Calu3 (cell line): Measurements from ENCODE around the gene DLST. TPM values are rescaled to one million over a fixed set of nuclear protein-coding genes. Genes with fewer than 3 reads are reported as not detected.

Source experiments
- BruUV-seq: library from RNA; stranded (reverse); fragments of 400-500 nt; replicated peaks from 2 replicates; lab custom pipeline; 2021; lab: Mats Ljungman, UMichigan
- CTCF ChIA-PET: fragments of 300-600 bp; sonication (Branson Sonifier 250); formaldehyde crosslinking; loops from one replicate; lab custom pipeline; 2022; ENCODE audit warnings: antibody characterized with exemption; lab: Charles Lee
- DNase-seq: peaks from one replicate; pipeline ENCODE4 v3.0.0; 2022
- H3K27ac Mint-ChIP-seq: one replicate; pipeline ENCODE4 v1.8.0; 2022; ENCODE audit warnings: mixed read lengths; ENCODE audit not compliant: unreplicated experiment
- H3K27me3 Mint-ChIP-seq: one replicate; pipeline ENCODE4 v1.8.0; 2022; ENCODE audit warnings: mixed read lengths; ENCODE audit not compliant: unreplicated experiment
- H3K36me3 Mint-ChIP-seq: one replicate; pipeline ENCODE4 v1.8.0; 2022; ENCODE audit warnings: mild to moderate bottlenecking, moderate library complexity, mixed read lengths; ENCODE audit not compliant: insufficient read depth, unreplicated experiment
- H3K4me1 Mint-ChIP-seq: one replicate; pipeline ENCODE4 v1.8.0; 2022; ENCODE audit warnings: mild to moderate bottlenecking, low read depth, mixed read lengths; ENCODE audit not compliant: unreplicated experiment
- H3K4me3 Mint-ChIP-seq: one replicate; pipeline ENCODE4 v1.8.0; 2022; ENCODE audit warnings: mild to moderate bottlenecking, low read depth, moderate library complexity, mixed read lengths; ENCODE audit not compliant: unreplicated experiment
- H3K9me3 Mint-ChIP-seq: one replicate; pipeline ENCODE4 v1.8.0; 2022; ENCODE audit warnings: low read depth, mixed read lengths; ENCODE audit not compliant: unreplicated experiment
- intact Hi-C: fragments of 100-400 bp; cut with micrococcal nuclease; formaldehyde crosslinking; loops from one replicate; pipeline ENCODE4 v1.10.0; 2022; ENCODE audit not compliant: unreplicated experiment
- total RNA-seq: library from RNA; stranded (reverse); gene quantifications from 2 replicates; pipeline ENCODE4 v1.2.3, GENCODE V29; 2022
- TF ChIP-seq, protein P1 (sequence below): fragments of 200-600 bp; IDR thresholded peaks from one replicate; pipeline ENCODE4 v1.8.0; 2022; ENCODE audit warnings: antibody characterized with exemption; ENCODE audit not compliant: unreplicated experiment

Gene DLST
- total RNA-seq, 1 experiment from 2014 or later, result 84.2 TPM

DNA sequence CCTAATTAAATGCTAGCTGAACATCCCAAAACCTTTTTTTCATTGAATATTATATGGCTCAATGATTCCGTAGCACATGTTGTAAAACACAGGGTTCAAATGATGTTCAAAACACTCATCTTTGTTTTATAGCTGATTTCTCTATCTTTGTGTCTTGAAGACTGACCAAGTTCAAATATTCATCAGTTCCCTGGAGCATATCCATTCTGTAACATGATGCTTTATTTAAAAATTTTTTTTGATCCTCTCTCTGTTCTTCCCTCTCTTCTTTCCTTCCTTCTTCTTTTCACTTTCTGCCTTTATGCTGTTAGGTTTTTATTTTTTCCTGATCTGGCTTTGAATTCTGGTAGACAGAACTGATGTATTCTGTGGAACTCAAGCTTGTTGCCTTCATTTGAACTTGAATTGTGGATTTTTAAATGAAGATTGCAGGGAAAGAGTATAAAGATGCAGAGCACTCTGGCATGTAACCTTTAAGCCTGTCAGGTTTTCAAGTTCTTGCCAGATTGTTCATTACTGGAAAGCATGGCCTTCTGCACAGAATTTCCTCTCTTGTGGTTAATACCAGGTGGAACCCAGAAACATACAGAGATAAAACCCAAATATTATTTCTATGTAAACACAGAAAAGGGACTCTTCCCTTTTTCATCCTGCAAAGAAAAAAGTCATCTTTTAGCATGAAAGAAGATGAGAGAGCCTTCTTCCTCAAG, 45.3 kb upstream of the DLST start:
- Mint-ChIP-seq H3K27ac (no peak overlapping the region), H3K4me3 (no peak overlapping the region), H3K27me3 (no peaks in the 10 kb centered on the region), H3K9me3 (no peaks in the 10 kb centered on the region), H3K36me3 (no peaks in the 10 kb centered on the region), H3K4me1 (no peaks in the 10 kb centered on the region)
- CTCF ChIA-PET, result no interaction called here
- BruUV-seq, result no TSS peak
- DNase-seq, result no peak
- TF ChIP-seq, protein P1, sequence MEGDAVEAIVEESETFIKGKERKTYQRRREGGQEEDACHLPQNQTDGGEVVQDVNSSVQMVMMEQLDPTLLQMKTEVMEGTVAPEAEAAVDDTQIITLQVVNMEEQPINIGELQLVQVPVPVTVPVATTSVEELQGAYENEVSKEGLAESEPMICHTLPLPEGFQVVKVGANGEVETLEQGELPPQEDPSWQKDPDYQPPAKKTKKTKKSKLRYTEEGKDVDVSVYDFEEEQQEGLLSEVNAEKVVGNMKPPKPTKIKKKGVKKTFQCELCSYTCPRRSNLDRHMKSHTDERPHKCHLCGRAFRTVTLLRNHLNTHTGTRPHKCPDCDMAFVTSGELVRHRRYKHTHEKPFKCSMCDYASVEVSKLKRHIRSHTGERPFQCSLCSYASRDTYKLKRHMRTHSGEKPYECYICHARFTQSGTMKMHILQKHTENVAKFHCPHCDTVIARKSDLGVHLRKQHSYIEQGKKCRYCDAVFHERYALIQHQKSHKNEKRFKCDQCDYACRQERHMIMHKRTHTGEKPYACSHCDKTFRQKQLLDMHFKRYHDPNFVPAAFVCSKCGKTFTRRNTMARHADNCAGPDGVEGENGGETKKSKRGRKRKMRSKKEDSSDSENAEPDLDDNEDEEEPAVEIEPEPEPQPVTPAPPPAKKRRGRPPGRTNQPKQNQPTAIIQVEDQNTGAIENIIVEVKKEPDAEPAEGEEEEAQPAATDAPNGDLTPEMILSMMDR, result no peak
- intact Hi-C loops, result no loop called here

GRCh38 chr14:74838166-74838565, 43.5 kb upstream of the DLST start:
- Mint-ChIP-seq H3K4me3 (no peak overlapping the region), H3K27me3 (no peaks in the 10 kb centered on the region), H3K27ac (no peak overlapping the region), H3K36me3 (no peaks in the 10 kb centered on the region), H3K4me1 (no peaks in the 10 kb centered on the region), H3K9me3 (no peaks in the 10 kb centered on the region)
- TF ChIP-seq, protein P1, result no peak
- no peak for DNase-seq
- BruUV-seq, result no TSS peak
- CTCF ChIA-PET, result no interaction called here
- intact Hi-C loops, result no loop called here

GRCh38 chr14:74840603-74841030, 41.1 kb upstream of the DLST start:
- Mint-ChIP-seq H3K27ac (no peak overlapping the region), H3K36me3 (no peaks in the 10 kb centered on the region), H3K27me3 (no peaks in the 10 kb centered on the region), H3K4me1 (no peaks in the 10 kb centered on the region), H3K4me3 (no peak overlapping the region), H3K9me3 (no peaks in the 10 kb centered on the region)
- intact Hi-C loops, result no loop called here
- BruUV-seq, result no TSS peak
- CTCF ChIA-PET, result no interaction called here
- DNase-seq, result no peak
- TF ChIP-seq, protein P1, result no peak

- Mint-ChIP-seq H3K27ac (no peak overlapping the region), H3K27me3 (no peaks in the 10 kb centered on the region), H3K4me1 (no peaks in the 10 kb centered on the region), H3K4me3 (no peak overlapping the region), H3K36me3 (no peaks in the 10 kb centered on the region), H3K9me3 (no peaks in the 10 kb centered on the region)
- CTCF ChIA-PET, result no interaction called here
- intact Hi-C loops, result no loop called here
- BruUV-seq, result no TSS peak
- TF ChIP-seq, protein P1, result no peak
- no peak for DNase-seq
These were observed 40.2 kb upstream of the DLST start for GRCh38 chr14:74841230-74842207.
